K562 (cell line): Measurements from ENCODE around the gene XPO1. TPM values are rescaled to one million over a fixed set of nuclear protein-coding genes. Genes with fewer than 3 reads are reported as not detected.

Experiments
- ATAC-seq: fragments of 200-7000 bp; cut with Tn5 transposase; 3 replicates; pipeline ENCODE4 v1.9.1; 2020; ENCODE audit warnings: moderate library complexity
- BruUV-seq: library from RNA; stranded (reverse); fragments of 400-500 nt; replicated peaks from 2 replicates; lab custom pipeline; 2021; lab: Mats Ljungman, UMichigan
- CTCF ChIA-PET: fragments of 300-600 bp; formaldehyde crosslinking; extraction: SDS; loops from one replicate; lab custom pipeline; 2021; ENCODE audit warnings: low intra/inter-chr PET ratio; lab: Yijun Ruan, JAX
- POLR2A ChIA-PET: fragments of 300-600, 350-650 bp; sonication (Branson Sonifier 250); formaldehyde crosslinking; extraction: SDS; loops from one replicate; lab custom pipeline; 2021; ENCODE audit warnings: antibody characterized with exemption, inconsistent platforms; lab: Yijun Ruan, JAX
- DNase-seq, 4 experiments: peaks; one replicate each; pipeline versions ENCODE4 v3.0.0 to v3.0.0-alpha.2; 2011 to 2018; ENCODE audit warnings: low spot score in 3 of 4, mixed read lengths in 3 of 4; ENCODE audit errors: extremely low read depth in 1 of 4
- FAIRE-seq: peaks from 2 replicates; lab custom pipeline; 2011; peaks lifted over from hg19 to GRCh38; lab: Jason Lieb, UNC
- H2AFZ ChIP-seq: 2 replicates; pipeline ENCODE4 v1.6.0; 2011; ENCODE audit warnings: low read depth, low read length, control low read depth, inconsistent platforms
- H3K27ac ChIP-seq: fragments of 200-600 bp; 3 replicates; pipeline ENCODE4 v1.8.0; 2011; ENCODE audit warnings: low read depth, mild to moderate bottlenecking, control low read depth, inconsistent platforms, low read length, moderate library complexity, mixed read lengths; ENCODE audit errors: extremely low read depth
- H3K27me3 ChIP-seq, 2 experiments: fragments of 300-600 bp in 1 of 2; 2 replicates in 1 of 2; 3 replicates in 1 of 2; pipeline versions ENCODE4 v1.6.0 to v1.8.0; 2011; ENCODE audit warnings: inconsistent platforms in 2 of 2, low read length in 2 of 2, mild to moderate bottlenecking in 1 of 2, mixed read lengths in 1 of 2, moderate library complexity in 1 of 2; ENCODE audit not compliant: control insufficient read depth in 2 of 2, insufficient read depth in 2 of 2
- H3K36me3 ChIP-seq: fragments of 300-600 bp; 3 replicates; pipeline ENCODE4 v1.8.0; 2011; ENCODE audit warnings: mild to moderate bottlenecking, low read length, inconsistent platforms; ENCODE audit not compliant: control insufficient read depth, insufficient read depth
- H3K4me1 ChIP-seq, 2 experiments: fragments of 200-600 bp in 1 of 2; replicated peaks in 1 of 2; 2 replicates in 1 of 2; 3 replicates in 1 of 2; pipeline versions ENCODE4 v1.5.1 to v1.8.0; 2011; ENCODE audit warnings: inconsistent platforms in 2 of 2, low read length in 2 of 2, mild to moderate bottlenecking in 1 of 2, mixed read lengths in 1 of 2, moderate library complexity in 1 of 2; ENCODE audit not compliant: control insufficient read depth in 2 of 2, insufficient read depth in 2 of 2
- H3K4me2 ChIP-seq: 2 replicates; pipeline ENCODE4 v1.6.1; 2011; ENCODE audit warnings: low read length, control low read depth, inconsistent platforms, mixed read lengths; ENCODE audit not compliant: insufficient read depth
- H3K4me3 ChIP-seq: fragments of 200-600 bp; sonication (generic), shearing (Covaris generic); 2 replicates; pipeline ENCODE4 v1.5.1; 2016; ENCODE audit warnings: control low read depth, inconsistent platforms
- H3K79me2 ChIP-seq: fragments of 200-600 bp; 3 replicates; pipeline ENCODE4 v1.8.0; 2011; ENCODE audit warnings: low read length, inconsistent platforms; ENCODE audit not compliant: control insufficient read depth, insufficient read depth
- H3K9ac ChIP-seq, 2 experiments: 2 replicates each; pipeline versions ENCODE4 v1.6.0 to v1.6.1; 2011; ENCODE audit warnings: low read depth in 2 of 2, low read length in 2 of 2, control low read depth in 1 of 2, inconsistent platforms in 1 of 2, mild to moderate bottlenecking in 1 of 2, mixed read lengths in 1 of 2; ENCODE audit not compliant: insufficient read depth in 1 of 2
- H3K9me1 ChIP-seq: one replicate; pipeline ENCODE4 v1.6.0; 2011; ENCODE audit warnings: inconsistent platforms, mild to moderate bottlenecking, low read length, moderate library complexity; ENCODE audit not compliant: control insufficient read depth, insufficient read depth
- H3K9me3 ChIP-seq: replicated peaks from 2 replicates; pipeline ENCODE4 v1.5.1; 2011; ENCODE audit warnings: low read depth, low read length, inconsistent platforms; ENCODE audit not compliant: control insufficient read depth, insufficient read depth
- H4K20me1 ChIP-seq: replicated peaks from 2 replicates; pipeline ENCODE4 v1.6.1; 2011; ENCODE audit warnings: low read length, inconsistent platforms, mixed read lengths; ENCODE audit not compliant: control insufficient read depth, insufficient read depth
- ARID1B ChIP-seq: fragments of 450-650 bp; IDR thresholded peaks from 2 replicates; pipeline ENCODE4 v1.6.1; 2016; ENCODE audit warnings: antibody characterized with exemption, mild to moderate bottlenecking, inconsistent platforms
- ATF3 ChIP-seq, 2 experiments: fragments of 450-650 bp in 1 of 2; sonication (generic) in 1 of 2; formaldehyde crosslinking in 1 of 2; IDR thresholded peaks in 1 of 2; conservative IDR thresholded peaks in 1 of 2; 2 replicates each; pipeline versions ENCODE4 v1.6.1 to v1.8.1; 2016 to 2023; ENCODE audit warnings: mild to moderate bottlenecking in 2 of 2, moderate library complexity in 2 of 2, inconsistent platforms in 1 of 2, missing genetic modification reagents in 1 of 2
- FOSL1 ChIP-seq: fragments of 200-800 bp; sonication (Bioruptor generic); conservative IDR thresholded peaks from 2 replicates; pipeline ENCODE4 v1.6.1; 2016; ENCODE audit warnings: missing genetic modification characterization, missing compliant biosample characterization
- JUND ChIP-seq, 2 experiments: IDR thresholded peaks; 2 replicates in 1 of 2; 3 replicates in 1 of 2; pipeline ENCODE4 v1.6.1; 2011; ENCODE audit warnings: borderline replicate concordance in 2 of 2, low read depth in 2 of 2, low read length in 2 of 2, improper control_type of control experiment in 1 of 2, missing biosample characterization in 1 of 2, missing genetic modification characterization in 1 of 2, missing genetic modification reagents in 1 of 2
- XRCC3 ChIP-seq: fragments of 450-650 bp; IDR thresholded peaks from 2 replicates; pipeline ENCODE4 v1.6.1; 2017; ENCODE audit warnings: mild to moderate bottlenecking, moderate library complexity
- WGBS: fragments of 100-300 bp; shearing (Covaris generic); methylation state at CpG from one replicate; pipeline ENCODE4 v1.1.6; 2016; ENCODE audit warnings: low coverage, mixed read lengths; ENCODE audit not compliant: insufficient coverage; ENCODE audit errors: missing lambda C conversion rate; 5-methylcytosine and 5-hydroxymethylcytosine counted together
- in situ Hi-C: fragments of 300-500 bp; cut with MboI; formaldehyde crosslinking; loops from 4 replicates; pipeline ENCODE4 v1.15.0; 2018; ENCODE audit warnings: inconsistent platforms, mixed read lengths
- intact Hi-C: fragments of 100-400 bp; cut with micrococcal nuclease; formaldehyde crosslinking; loops from 2 replicates; pipeline ENCODE4 v1.14.2; 2022
- polyA plus RNA-seq, 8 experiments: library from polyadenylated mRNA; depleted of rRNA in 4 of 8; stranded (reverse) in 5 of 8; unstranded in 3 of 8; fragments of >200 nt; fragmentation: Nextera tagmentation in 2 of 8; fragmentation: Illumina TruSeq in 1 of 8; extraction: Ambion mirVana in 2 of 8; extraction: Trizol in 1 of 8; gene quantifications; 2 replicates each; pipeline versions ENCODE4 v1.2.1 to v1.2.3, GENCODE V29; 2011 to 2014; ENCODE audit warnings: inconsistent platforms in 1 of 8, missing spikeins in 1 of 8
- total RNA-seq, 7 experiments: library from RNA; depleted of rRNA in 6 of 7; stranded (reverse); fragments of >200 nt in 6 of 7; fragmentation: Illumina TruSeq in 2 of 7; extraction: Trizol in 2 of 7; gene quantifications; 2 replicates each; pipeline versions ENCODE4 v1.2.1 to v1.2.3, GENCODE V29; 2011 to 2021; ENCODE audit warnings: low replicate concordance in 1 of 7

XPO1 gene
- total and polyA plus RNA-seq, 9 of the 15 experiments (the other 6 are each of a cell fraction or from before 2014, with no cell fraction given): 86.2 to 307 (median 216) TPM

- Histone ChIP-seq H3K4me1 (peaks cover 24 to 30% of the 10 kb centered on the region in 2 experiments), H3K79me2 (peaks cover 81% of the 10 kb centered on the region), H3K4me3 (peak overlapping the region; percentile 76)
- no peak for ATAC-seq
- POLR2A ChIA-PET: interaction anchor here (0.6 to 3.2 kb wide), 6 partner anchors 13 to 1517 kb away, joined by 3 to 22 read pairs (median 3); no protein-coding TSS in a partner anchor
- DNase-seq: no peak
- TF ChIP-seq ARID1B (0 out of 2 replicates have a peak, but pooled peaks have one; percentile 37), FOSL1 (peak; percentile 76), XRCC3 (no peak), JUND (IDR thresholded peaks at IDR 0.05; ENCODE audit: borderline replicate concordance, low read depth, low read length) (0 out of 2 replicates have a peak, but pooled peaks have one; percentile 11), JUND (tag; IDR thresholded peaks at IDR 0.05; ENCODE audit: borderline replicate concordance, low read depth, low read length) (no peak), ATF3 (IDR thresholded peaks at IDR 0.05) (peak; percentile 86), ATF3 (CRISPR knock-in tag; conservative IDR thresholded peaks at IDR 0.05) (no peak)
- TF ChIP-seq, all 486 proteins: peak for 4
- intact Hi-C loops: loop anchor here (5.0 kb wide), 1 partner anchor 122 kb away; no protein-coding TSS in a partner anchor
- no peaks in the 10 kb centered on the region for H3K9me3 ChIP-seq
- peaks cover 38% of the 10 kb centered on the region for H3K36me3 ChIP-seq
- no peaks in the 10 kb centered on the region for H3K9me1 ChIP-seq
- no peaks in the 10 kb centered on the region for H3K27me3 ChIP-seq
- H3K4me2 ChIP-seq: peak overlapping the region; percentile 96
- 0% methylated on average over 5 of the region's 5 CpGs for WGBS
- no TSS peak for BruUV-seq
- FAIRE-seq: no peak
- H2AFZ ChIP-seq: no peak overlapping the region
- H3K9ac ChIP-seq: peak overlapping the region in 1 of 2 experiments; percentile 95; a peak in 2 of 4 replicates
- in situ Hi-C loops: no loop called here
- CTCF ChIA-PET: no interaction called here
- peak overlapping the region; percentile 98 for H3K27ac ChIP-seq
- H4K20me1 ChIP-seq: peaks cover 25% of the 10 kb centered on the region
Measured at GRCh38 chr2:61535449-61535848, 2.7 kb downstream of the XPO1 start.
